OCI-LY1 (cell line): Measurements from ENCODE around the gene SUPT5H.

ENCODE experiments used
- CTCF ChIP-seq: fragments of 200-600 bp; sonication (generic), shearing (Covaris generic); IDR thresholded peaks from 2 replicates; pipeline ENCODE4 v1.5.1; 2017; ENCODE audit warnings: mild to moderate bottlenecking, antibody characterized with exemption, low read length, moderate library complexity, mixed read lengths
- EZH2 ChIP-seq: fragments of 200-600 bp; sonication (generic), shearing (Covaris generic); IDR thresholded peaks from 2 replicates; pipeline ENCODE4 v1.8.0; 2017; ENCODE audit warnings: borderline replicate concordance, mixed run types, mild to moderate bottlenecking, antibody characterized with exemption, low read length, moderate library complexity, mixed read lengths

- TF ChIP-seq CTCF = no peak
- no peak for TF ChIP-seq EZH2
Observed at GRCh38 chr19:39411081-39411831, 34.1 kb upstream of the SUPT5H start.
